Measurements from ENCODE around the gene TXK. TPM values are rescaled to one million over a fixed set of nuclear protein-coding genes. Genes with fewer than 3 reads are reported as not detected.

The TXK gene
- total RNA-seq, 1 donor = 0.86 TPM

DNA sequence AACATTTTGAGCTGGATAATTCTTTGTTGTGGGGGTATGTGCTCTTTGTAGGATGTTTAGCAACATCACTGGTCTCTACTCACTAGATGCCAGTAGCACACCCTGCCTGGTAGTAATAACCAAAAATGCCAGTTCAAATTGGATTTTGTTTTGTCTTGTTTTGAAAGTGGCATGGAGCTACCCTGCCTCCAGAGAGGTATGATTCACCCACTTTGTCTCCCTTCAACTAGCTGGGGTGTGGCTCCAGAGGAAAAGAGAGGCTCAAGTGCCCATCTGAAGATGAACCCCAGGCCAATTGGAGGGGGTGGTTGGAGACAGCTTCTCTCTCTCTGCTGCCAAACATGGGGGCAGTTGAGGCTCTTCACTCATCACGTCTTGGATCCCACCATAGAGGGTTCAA is 83.0 kb downstream of the TXK start:
- DNase-seq (ENCODE audit: low read depth) = no peak
- TF ChIP-seq, protein P1, sequence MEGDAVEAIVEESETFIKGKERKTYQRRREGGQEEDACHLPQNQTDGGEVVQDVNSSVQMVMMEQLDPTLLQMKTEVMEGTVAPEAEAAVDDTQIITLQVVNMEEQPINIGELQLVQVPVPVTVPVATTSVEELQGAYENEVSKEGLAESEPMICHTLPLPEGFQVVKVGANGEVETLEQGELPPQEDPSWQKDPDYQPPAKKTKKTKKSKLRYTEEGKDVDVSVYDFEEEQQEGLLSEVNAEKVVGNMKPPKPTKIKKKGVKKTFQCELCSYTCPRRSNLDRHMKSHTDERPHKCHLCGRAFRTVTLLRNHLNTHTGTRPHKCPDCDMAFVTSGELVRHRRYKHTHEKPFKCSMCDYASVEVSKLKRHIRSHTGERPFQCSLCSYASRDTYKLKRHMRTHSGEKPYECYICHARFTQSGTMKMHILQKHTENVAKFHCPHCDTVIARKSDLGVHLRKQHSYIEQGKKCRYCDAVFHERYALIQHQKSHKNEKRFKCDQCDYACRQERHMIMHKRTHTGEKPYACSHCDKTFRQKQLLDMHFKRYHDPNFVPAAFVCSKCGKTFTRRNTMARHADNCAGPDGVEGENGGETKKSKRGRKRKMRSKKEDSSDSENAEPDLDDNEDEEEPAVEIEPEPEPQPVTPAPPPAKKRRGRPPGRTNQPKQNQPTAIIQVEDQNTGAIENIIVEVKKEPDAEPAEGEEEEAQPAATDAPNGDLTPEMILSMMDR (IDR thresholded peaks at IDR 0.05; ENCODE audit: insufficient read depth, low read depth, low read length) = no peak
- no peak overlapping the region for H3K4me3 ChIP-seq (ENCODE audit: low read depth, low read length)

DNA sequence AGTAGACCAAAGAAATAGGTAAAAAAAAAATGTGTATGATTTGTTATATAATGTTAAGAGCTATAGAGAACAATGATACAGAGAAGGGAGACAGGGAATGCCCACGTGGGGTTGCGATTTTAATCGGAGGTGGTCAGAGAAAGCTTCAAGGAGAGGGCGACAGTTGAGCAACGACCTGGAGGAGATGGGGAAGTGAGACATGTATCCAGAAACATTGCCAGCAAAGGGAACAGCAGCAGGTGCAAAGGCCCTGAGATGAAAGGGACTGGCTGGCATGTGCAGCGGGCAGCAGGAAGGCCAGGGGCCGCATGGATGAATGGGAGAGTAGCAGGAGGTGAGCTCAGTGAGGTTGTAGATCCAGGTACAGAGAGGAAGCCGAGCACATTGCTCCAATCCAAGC is 84.6 kb downstream of the TXK start:
- H3K4me3 ChIP-seq (ENCODE audit: low read depth, low read length) = no peak overlapping the region
- no peak for DNase-seq (ENCODE audit: low read depth)
- TF ChIP-seq, protein P1 (IDR thresholded peaks at IDR 0.05; ENCODE audit: insufficient read depth, low read depth, low read length) = no peak

DNA sequence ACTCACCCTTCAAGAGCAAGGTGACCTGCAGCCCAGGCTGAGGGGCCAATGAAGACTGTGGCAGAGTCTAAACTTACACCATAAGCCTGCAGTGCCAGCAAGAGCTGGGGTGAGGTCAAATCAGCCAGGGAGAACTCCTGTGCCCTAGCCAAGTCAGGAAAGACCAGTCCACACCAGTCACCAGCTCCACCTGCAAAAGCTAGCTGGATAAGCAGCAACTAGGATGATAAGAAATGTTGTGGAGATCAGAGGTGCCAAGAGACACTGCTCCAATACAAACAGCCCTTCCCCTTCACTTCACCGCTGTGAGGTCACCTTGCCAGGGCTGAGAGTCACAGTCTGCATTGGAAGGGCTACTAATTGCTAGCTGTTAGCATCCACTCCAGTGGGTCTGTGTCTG is 86.2 kb downstream of the TXK start:
- no peak overlapping the region for H3K4me3 ChIP-seq (ENCODE audit: low read depth, low read length)
- TF ChIP-seq, protein P1 (IDR thresholded peaks at IDR 0.05; ENCODE audit: insufficient read depth, low read depth, low read length) = no peak
- no peak for DNase-seq (ENCODE audit: low read depth)

DNA sequence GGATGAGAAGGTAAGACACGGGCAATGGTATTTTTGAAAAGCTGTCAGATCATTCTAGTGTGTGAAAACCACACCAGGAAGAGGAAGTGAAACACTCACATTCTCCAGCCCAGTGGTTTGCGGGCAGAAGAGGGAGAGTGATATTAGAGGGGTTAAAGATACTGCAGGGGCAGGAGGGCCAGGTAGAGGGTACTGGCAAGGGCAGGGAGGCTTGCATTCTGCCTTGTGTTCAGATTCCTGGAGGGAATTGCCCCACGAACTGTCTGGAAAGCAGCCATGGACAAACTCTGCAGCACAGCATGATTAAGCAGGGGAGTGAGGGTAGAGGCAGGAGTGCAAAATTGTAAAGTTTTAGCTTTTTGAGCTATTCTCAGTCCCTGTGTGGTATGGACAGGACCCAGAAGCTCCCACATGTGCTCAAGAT is 86.6 kb downstream of the TXK start:
- no peak overlapping the region for H3K4me3 ChIP-seq (ENCODE audit: low read depth, low read length)
- TF ChIP-seq, protein P1 (IDR thresholded peaks at IDR 0.05; ENCODE audit: insufficient read depth, low read depth, low read length) = no peak
- DNase-seq (ENCODE audit: low read depth) = no peak

DNA sequence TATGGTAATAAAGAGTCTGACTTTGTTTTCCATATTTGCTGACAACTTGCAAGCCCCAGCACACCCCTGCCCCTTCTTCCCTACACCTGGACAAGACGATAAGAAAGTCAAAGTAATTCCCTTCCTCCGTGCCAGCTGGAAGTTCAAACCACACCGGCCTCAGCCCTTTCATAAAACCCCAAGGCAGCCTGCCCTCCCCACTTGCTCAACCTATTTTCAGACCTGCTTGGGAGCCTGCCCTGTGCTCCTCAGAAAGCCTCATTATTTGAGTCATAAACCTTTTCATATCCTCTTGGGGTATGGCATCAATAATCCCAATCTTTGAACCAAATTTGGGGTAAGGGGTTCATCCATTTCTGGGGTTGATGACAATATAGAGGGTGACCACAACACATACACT is 88.0 kb downstream of the TXK start:
- TF ChIP-seq, protein P1 (IDR thresholded peaks at IDR 0.05; ENCODE audit: insufficient read depth, low read depth, low read length) = no peak
- DNase-seq (ENCODE audit: low read depth) = no peak
- H3K4me3 ChIP-seq (ENCODE audit: low read depth, low read length) = no peak overlapping the region

DNA sequence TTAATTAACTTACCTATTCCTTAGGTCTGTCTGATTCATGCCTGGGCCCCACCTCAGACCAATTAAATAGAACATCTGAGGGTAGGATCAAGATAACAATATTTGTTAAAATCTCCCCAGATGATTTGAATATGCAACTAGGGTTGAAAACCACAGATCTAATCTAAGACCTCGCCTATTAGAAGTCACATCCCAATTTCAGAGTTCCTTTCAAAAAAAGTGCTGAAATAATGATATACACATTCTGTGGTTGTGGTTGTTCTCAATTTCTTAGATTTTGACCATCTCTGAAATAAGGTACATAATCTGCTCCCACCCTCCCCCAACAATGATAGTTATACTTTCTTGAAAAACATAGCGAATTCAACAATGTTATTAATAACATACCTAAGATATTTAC is 89.8 kb downstream of the TXK start:
- no peak overlapping the region for H3K4me3 ChIP-seq (ENCODE audit: low read depth, low read length)
- TF ChIP-seq, protein P1 (IDR thresholded peaks at IDR 0.05; ENCODE audit: insufficient read depth, low read depth, low read length) = no peak
- DNase-seq (ENCODE audit: low read depth) = no peak

DNA sequence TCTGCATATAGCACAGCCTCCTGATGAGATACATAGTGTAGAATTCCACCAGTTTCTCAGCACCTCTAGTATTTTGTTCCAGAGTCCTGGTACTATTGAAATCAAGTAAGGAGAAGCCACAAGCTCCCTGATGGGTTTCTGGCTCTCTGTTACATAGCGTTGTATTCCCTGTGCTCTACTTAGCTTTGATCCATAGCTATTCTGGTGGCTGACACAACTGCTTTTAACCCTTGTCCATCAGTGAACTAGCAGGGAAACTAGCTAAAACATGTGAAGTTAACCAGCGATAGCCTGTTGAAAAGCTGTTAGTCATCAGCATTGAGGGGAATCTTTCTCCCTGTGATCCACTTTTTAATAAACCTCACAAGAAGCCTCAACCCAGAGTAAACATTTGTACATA is 90.5 kb downstream of the TXK start:
- DNase-seq (ENCODE audit: low read depth) = no peak
- H3K4me3 ChIP-seq (ENCODE audit: low read depth, low read length) = no peak overlapping the region
- TF ChIP-seq, protein P1 (IDR thresholded peaks at IDR 0.05; ENCODE audit: insufficient read depth, low read depth, low read length) = no peak

Data from fibroblast of villous mesenchyme (primary cell).